Measurements from ENCODE around the gene PDLIM5.
"Not testable (repeated sequence)": the region's sequence is repeated elsewhere in the genome, so short reads cannot be mapped to it uniquely, and the experiment has no call there.

Gene PDLIM5

GRCh38 chr4:94550352-94550751 lies 98.6 kb downstream of the PDLIM5 start:
- H3F3A ChIP-seq (ENCODE audit: control insufficient read depth, insufficient read depth): no peaks in the 10 kb centered on the region
- no peak overlapping the region for H3K4me3 ChIP-seq (ENCODE audit: low read length)
- H3K27ac ChIP-seq (ENCODE audit: low read depth, low read length): no peak overlapping the region

DNA sequence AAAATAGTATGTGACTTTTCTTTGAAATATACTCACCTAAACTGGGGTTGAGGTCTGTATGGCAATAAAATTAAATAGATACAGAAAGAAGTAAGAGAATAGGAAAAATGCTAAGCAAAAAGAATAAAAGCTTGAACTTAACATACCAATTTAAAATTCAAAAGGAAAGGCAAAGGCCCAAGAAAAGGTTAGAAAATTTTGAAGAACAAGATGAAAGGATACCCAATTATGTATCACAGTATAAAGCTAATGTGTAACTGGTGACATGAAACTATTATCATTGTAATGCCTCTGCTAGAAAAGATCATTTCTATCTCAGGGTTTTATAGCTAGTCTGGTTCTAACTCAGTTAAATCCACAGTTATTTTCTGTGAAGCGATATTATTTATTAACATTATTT lies 99.1 kb downstream of the PDLIM5 start:
- no peaks in the 10 kb centered on the region for H3K27me3 ChIP-seq (ENCODE audit: control insufficient read depth, low read length)
- no peaks in the 10 kb centered on the region for H3K4me1 ChIP-seq (ENCODE audit: control insufficient read depth, low read length)
- H3K9me2 ChIP-seq (replicated peaks; ENCODE audit: control insufficient read depth, low read length): no peaks in the 10 kb centered on the region
- no peak overlapping the region for H3K27ac ChIP-seq (ENCODE audit: low read depth, low read length)
- no peak overlapping the region for H3K4me2 ChIP-seq (ENCODE audit: low read length)
- H3K79me2 ChIP-seq (ENCODE audit: control insufficient read depth, low read length): no peaks in the 10 kb centered on the region
- H3K36me3 ChIP-seq (ENCODE audit: control insufficient read depth, low read length): no peaks in the 10 kb centered on the region
- no peak overlapping the region for H3K4me3 ChIP-seq (ENCODE audit: low read length)
- no peaks in the 10 kb centered on the region for H3F3A ChIP-seq (ENCODE audit: control insufficient read depth, insufficient read depth)
- TF ChIP-seq EZH2phosphoT487 (IDR thresholded peaks at IDR 0.05; ENCODE audit: borderline replicate concordance, low read length) (no peak), CTCF (IDR thresholded peaks at IDR 0.05; ENCODE audit: low read depth, low read length, poor library complexity, severe bottlenecking) (no peak)
- H4K20me1 ChIP-seq (ENCODE audit: control insufficient read depth, insufficient read depth, low read depth, low read length): no peaks in the 10 kb centered on the region
- no peaks in the 10 kb centered on the region for H3K9me3 ChIP-seq (ENCODE audit: control insufficient read depth, insufficient read depth, low read length)

More at GRCh38 chr4:94550352-94550751, 98.6 kb downstream of the PDLIM5 start:
- Histone ChIP-seq H3K9me2 (replicated peaks; ENCODE audit: control insufficient read depth, low read length) (no peaks in the 10 kb centered on the region), H3K36me3 (ENCODE audit: control insufficient read depth, low read length) (no peaks in the 10 kb centered on the region), H3K4me1 (ENCODE audit: control insufficient read depth, low read length) (no peaks in the 10 kb centered on the region), H3K27me3 (ENCODE audit: control insufficient read depth, low read length) (no peaks in the 10 kb centered on the region), H3K79me2 (ENCODE audit: control insufficient read depth, low read length) (no peaks in the 10 kb centered on the region), H3K4me2 (ENCODE audit: low read length) (no peak overlapping the region), H4K20me1 (ENCODE audit: control insufficient read depth, insufficient read depth, low read depth, low read length) (no peaks in the 10 kb centered on the region), H3K9me3 (ENCODE audit: control insufficient read depth, insufficient read depth, low read length) (no peaks in the 10 kb centered on the region)
- TF ChIP-seq EZH2phosphoT487 (IDR thresholded peaks at IDR 0.05; ENCODE audit: borderline replicate concordance, low read length) (no peak), CTCF (IDR thresholded peaks at IDR 0.05; ENCODE audit: low read depth, low read length, poor library complexity, severe bottlenecking) (no peak)

GRCh38 chr4:94551643-94552564 lies 100.2 kb downstream of the PDLIM5 start:
- H3K4me2 ChIP-seq (ENCODE audit: low read length): no peak overlapping the region
- H3F3A ChIP-seq (ENCODE audit: control insufficient read depth, insufficient read depth): no peaks in the 10 kb centered on the region
- no peaks in the 10 kb centered on the region for H3K9me2 ChIP-seq (replicated peaks; ENCODE audit: control insufficient read depth, low read length)
- no peaks in the 10 kb centered on the region for H3K9me3 ChIP-seq (ENCODE audit: control insufficient read depth, insufficient read depth, low read length)
- H3K36me3 ChIP-seq (ENCODE audit: control insufficient read depth, low read length): no peaks in the 10 kb centered on the region
- H3K27ac ChIP-seq (ENCODE audit: low read depth, low read length): no peak overlapping the region
- no peaks in the 10 kb centered on the region for H3K4me1 ChIP-seq (ENCODE audit: control insufficient read depth, low read length)
- no peak for TF ChIP-seq EZH2phosphoT487 (IDR thresholded peaks at IDR 0.05; ENCODE audit: borderline replicate concordance, low read length)
- H3K79me2 ChIP-seq (ENCODE audit: control insufficient read depth, low read length): no peaks in the 10 kb centered on the region
- H3K27me3 ChIP-seq (ENCODE audit: control insufficient read depth, low read length): no peaks in the 10 kb centered on the region
- no peak overlapping the region for H3K4me3 ChIP-seq (ENCODE audit: low read length)
- H4K20me1 ChIP-seq (ENCODE audit: control insufficient read depth, insufficient read depth, low read depth, low read length): no peaks in the 10 kb centered on the region

DNA sequence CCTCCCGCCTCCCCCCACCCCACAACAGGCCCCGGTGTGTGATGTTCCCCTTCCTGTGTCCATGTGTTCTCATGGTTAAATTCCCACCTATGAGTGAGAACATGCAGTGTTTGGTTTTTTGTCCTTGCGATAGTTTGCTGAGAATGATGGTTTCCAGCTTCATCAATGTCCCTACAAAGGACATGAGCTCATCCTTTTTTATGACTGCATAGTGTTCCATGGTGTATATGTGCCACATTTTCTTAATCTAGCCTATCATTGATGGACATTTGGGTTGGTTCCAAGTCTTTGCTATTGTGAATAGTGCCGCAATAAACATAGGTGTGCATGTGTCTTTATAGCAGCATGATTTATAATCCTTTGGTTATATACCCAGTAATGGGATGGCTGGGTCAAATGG lies 104.3 kb downstream of the PDLIM5 start:
- H3K9me2 ChIP-seq (replicated peaks; ENCODE audit: control insufficient read depth, low read length); H3K36me3 ChIP-seq (ENCODE audit: control insufficient read depth, low read length); H3K27me3 ChIP-seq (ENCODE audit: control insufficient read depth, low read length); H3F3A ChIP-seq (ENCODE audit: control insufficient read depth, insufficient read depth); H3K4me3 ChIP-seq (ENCODE audit: low read length); H3K79me2 ChIP-seq (ENCODE audit: control insufficient read depth, low read length); H3K4me1 ChIP-seq (ENCODE audit: control insufficient read depth, low read length); H3K4me2 ChIP-seq (ENCODE audit: low read length); H3K9me3 ChIP-seq (ENCODE audit: control insufficient read depth, insufficient read depth, low read length); H3K27ac ChIP-seq (ENCODE audit: low read depth, low read length); H4K20me1 ChIP-seq (ENCODE audit: control insufficient read depth, insufficient read depth, low read depth, low read length): not testable (repeated sequence)

DNA sequence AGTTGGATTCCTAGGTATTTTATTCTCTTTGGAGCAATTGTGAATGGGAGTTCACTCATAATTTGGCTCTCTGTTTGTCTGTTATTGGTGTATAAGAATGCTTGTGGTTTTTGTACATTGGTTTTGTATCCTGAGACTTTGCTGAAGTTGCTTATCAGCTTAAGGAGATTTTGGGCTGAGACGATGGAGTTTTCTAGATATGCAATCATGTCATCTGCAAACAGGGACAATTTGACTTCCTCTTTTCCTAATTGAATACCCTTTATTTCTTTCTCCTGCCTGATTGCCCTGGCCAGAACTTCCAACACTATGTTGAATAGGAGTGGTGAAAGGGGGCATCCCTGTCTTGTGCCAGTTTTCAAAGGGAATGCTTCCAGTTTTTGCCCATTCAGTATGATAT lies 105.9 kb downstream of the PDLIM5 start:
- not testable (repeated sequence) for H4K20me1 ChIP-seq (ENCODE audit: control insufficient read depth, insufficient read depth, low read depth, low read length); H3K4me2 ChIP-seq (ENCODE audit: low read length); H3F3A ChIP-seq (ENCODE audit: control insufficient read depth, insufficient read depth); H3K9me3 ChIP-seq (ENCODE audit: control insufficient read depth, insufficient read depth, low read length); H3K79me2 ChIP-seq (ENCODE audit: control insufficient read depth, low read length); H3K36me3 ChIP-seq (ENCODE audit: control insufficient read depth, low read length); H3K27me3 ChIP-seq (ENCODE audit: control insufficient read depth, low read length); H3K4me3 ChIP-seq (ENCODE audit: low read length); H3K27ac ChIP-seq (ENCODE audit: low read depth, low read length); H3K4me1 ChIP-seq (ENCODE audit: control insufficient read depth, low read length); H3K9me2 ChIP-seq (replicated peaks; ENCODE audit: control insufficient read depth, low read length)
